HG02759 (cell line): ENCODE results near the gene ZKSCAN8.
"Not testable (repeated sequence)": the region's sequence is repeated elsewhere in the genome, so short reads cannot be mapped to it uniquely, and the experiment has no call there.

ENCODE experiments used
- ATAC-seq: cut with Tn5 transposase; IDR thresholded peaks from one replicate; pipeline ENCODE4 v1.9.1; 2021; ENCODE audit warnings: mild to moderate bottlenecking, moderate library complexity; ENCODE audit not compliant: unreplicated experiment

Gene ZKSCAN8

GRCh38 chr6:28141500-28142329 is at the start of gene ZKSCAN8:
TSS of gene ZKSCAN8 (plus strand) at chr6:28141883. CDS start at chr6:28148408, 6,525 bp downstream.
- peak; percentile 83 for ATAC-seq

DNA sequence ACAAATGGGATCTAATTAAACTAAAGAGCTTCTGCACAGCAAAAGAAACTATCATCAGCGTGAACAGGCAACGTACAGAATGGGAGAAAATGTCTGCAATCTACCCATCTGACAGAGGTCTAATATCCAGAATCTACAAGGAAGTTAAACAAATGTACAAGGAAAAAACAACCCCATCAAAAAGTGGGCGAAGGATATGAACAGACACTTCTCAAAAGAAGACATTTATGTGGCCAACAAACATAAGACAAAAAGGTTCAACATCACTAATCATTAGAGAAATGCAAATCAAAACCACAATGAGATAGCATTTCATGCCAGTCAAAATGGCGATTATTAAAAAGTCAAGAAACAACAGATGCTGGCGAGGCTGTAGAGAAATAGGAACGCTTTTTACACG is 39.5 kb upstream of the ZKSCAN8 start:
- ATAC-seq: not testable (repeated sequence)

DNA sequence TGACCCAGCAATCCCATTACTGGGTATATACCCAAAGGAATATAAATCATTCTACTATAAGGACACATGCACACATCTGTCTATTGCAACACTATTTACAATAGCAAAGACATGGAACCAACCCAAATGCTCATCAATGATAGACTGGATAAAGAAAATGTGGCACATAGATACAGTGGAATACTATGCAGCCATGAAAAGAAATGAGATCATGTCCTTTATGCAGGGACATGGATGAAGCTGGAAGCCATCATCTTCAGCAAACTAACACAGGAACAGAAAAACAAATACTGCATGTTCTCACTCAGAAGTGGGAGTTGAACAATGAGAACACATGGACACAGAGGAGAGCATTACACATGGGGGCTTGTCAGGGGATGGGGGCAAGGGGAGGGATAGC is 39.0 kb upstream of the ZKSCAN8 start:
- not testable (repeated sequence) for ATAC-seq

GRCh38 chr6:28104392-28105244 is 37.1 kb upstream of the ZKSCAN8 start:
- ATAC-seq: peak; percentile 99

- ATAC-seq: peak; percentile 22
These were observed 36.4 kb upstream of the ZKSCAN8 start for GRCh38 chr6:28105245-28105639.

DNA sequence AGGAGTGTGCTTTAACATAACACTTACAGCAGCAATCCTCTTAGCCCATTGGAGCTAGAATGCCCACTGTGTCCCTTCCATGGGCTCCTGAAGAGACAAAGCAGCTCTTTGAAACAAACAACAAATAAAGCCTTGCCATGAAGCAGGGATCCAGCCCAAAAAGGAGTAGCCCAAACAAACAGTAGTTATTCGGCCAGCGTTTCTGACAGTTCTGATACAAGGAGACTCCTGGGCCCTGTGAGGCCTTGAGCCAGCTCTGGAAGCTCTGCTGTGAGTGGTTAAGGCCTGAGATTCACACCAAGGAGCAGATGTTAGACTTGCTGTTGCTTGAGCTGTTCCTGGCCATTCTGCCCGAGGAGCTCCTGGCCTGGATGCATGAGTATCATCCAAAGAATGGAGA is 34.2 kb upstream of the ZKSCAN8 start:
- ATAC-seq: no peak

GRCh38 chr6:28111964-28112363 is 29.7 kb upstream of the ZKSCAN8 start:
- ATAC-seq: no peak

DNA sequence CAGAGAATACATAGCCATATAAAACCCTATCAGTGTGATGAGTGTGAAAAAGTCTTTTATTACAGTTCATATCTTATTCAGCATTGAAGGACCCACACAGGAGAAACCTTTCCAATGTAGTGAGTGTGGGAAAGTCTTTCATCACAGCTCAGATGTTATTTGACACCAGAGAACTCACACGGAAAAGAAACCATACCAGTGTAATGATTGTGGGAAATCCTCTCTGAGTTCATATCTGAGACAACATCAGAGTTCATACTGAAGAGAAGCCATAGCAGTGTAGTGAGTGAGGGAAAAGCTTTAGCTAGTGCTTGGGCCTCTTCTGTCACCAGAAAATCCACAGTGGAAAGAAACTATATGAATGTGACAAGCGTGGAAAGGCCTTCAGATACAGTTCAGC is 25.9 kb upstream of the ZKSCAN8 start:
- no peak for ATAC-seq

DNA sequence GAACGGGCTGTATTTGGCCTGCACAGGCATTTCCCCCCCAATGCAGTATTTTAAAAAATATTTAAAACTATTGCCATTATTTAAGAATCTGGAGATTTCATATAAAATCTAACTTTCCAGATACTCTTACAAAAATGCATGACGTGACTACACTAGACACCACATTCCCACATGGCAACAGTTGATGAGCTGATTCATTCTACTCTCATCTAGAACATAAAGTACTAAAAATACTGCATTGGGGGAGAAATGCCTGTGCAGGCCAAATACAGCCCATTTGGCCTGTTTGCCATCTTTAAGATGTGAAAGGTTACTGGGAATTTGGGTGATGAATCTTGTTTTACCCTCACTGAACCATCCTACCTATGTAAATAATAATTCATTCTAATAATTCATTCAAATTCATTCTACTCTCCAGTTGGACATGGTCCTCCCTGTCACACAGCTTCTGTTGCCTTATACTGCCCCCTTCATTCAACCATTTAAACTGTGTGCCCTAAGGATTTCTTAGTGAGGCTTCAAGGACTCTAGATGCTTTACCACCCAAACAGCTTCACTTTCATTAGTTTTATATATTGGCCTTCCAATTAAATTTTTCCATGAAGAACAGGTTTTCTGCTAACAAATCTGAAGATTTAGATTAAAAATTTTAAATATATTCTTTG is 24.2 kb upstream of the ZKSCAN8 start:
- ATAC-seq: no peak

- ATAC-seq: no peak
These were observed 23.5 kb upstream of the ZKSCAN8 start for GRCh38 chr6:28118217-28118616.

- ATAC-seq: no peak
These were observed 19.8 kb upstream of the ZKSCAN8 start for GRCh38 chr6:28121876-28122275.

- not testable (repeated sequence) for ATAC-seq
These were observed 19.4 kb upstream of the ZKSCAN8 start for GRCh38 chr6:28122283-28122682.

DNA sequence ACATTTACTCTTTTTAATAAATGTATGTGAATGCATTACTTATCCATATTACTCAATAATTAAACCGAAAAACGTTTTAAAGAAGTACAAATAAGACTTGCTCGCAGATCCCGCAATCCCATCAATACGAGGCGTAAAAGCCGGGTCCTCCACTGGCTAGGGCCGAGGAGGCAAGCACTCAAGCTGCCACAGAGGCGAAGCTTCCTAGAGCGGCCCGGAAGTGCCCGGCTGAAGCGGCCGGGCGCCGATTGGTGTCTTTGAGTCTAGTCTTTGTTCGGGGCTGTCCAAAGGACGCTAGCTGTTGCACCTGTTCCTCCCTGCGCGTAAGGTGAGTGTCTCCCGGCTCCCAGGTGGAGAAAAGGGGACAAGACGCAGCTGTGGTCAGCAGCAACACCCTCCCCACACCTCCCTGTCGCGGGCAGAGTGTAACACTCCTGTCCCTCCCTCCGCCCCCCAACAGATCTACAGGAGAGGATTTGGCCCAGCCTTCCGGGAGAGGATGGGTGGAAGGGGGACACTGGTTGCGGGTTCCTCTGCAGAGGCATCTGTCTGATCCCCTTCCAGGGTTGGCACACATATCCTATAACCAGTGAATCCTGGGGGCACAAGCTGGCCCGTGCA is 17.2 kb upstream of the ZKSCAN8 start, which contains the start of gene ZSCAN16:
TSS of gene ZSCAN16 (plus strand) at position 260 of the 621 bp plus-strand sequence. CDS start 835 bp downstream, outside the sequence.
- peak; percentile 99 for ATAC-seq

- no peak for ATAC-seq
These were observed 16.7 kb upstream of the ZKSCAN8 start for GRCh38 chr6:28124971-28125353.

DNA sequence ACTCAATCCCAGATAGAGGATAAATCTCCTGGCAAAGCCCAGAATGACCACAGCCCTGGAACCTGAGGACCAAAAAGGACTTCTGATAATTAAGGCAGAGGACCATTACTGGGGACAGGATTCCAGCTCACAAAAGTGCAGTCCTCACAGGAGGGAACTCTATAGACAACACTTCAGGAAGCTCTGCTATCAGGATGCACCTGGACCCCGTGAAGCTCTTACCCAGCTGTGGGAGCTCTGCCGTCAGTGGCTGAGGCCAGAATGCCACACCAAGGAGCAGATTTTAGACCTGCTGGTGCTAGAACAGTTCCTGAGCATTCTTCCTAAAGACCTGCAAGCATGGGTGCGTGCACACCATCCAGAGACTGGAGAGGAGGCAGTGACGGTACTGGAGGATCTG is 16.3 kb upstream of the ZKSCAN8 start:
- no peak for ATAC-seq

DNA sequence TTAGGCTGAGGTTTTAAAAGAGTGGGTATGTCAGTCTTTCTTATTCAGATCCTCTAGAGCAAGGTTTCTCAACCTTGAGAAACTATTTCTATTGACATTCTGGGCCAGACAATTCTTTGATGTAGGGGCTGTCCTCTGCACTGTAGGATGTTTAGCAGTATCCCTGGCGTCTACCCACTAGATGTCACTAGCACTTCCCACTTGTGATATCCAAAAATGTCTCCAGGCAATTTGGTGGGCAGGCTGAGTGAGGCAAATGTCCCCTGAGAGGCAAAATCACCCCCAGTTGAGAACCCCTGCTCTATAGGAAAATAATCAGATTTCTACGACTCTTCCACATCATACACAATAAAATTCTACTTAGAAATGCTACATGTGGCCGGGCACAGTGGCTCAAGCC is 7.7 kb upstream of the ZKSCAN8 start:
- no peak for ATAC-seq

- no peak for ATAC-seq
These were observed 7.0 kb upstream of the ZKSCAN8 start for GRCh38 chr6:28134716-28135115.

DNA sequence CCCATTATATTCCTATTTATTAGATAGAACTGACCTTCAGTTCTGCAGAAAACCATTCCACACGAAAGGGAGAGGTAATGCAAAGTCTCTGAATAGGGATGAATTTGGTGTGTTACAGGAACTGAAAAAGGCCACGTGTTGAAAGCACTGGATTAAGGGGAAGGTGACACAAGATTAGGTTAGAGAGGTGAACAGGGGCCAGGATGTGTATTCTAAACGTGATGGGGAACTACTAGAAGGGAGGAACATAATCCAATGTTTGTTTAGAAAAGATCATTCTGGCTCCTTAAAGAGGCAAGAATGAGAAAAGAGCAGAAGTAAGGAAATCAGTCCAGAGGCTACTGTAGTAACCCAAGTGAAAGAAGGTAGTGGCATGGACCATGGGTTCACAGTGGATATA is 6.3 kb upstream of the ZKSCAN8 start:
- no peak for ATAC-seq

GRCh38 chr6:28136585-28137504 is 4.8 kb upstream of the ZKSCAN8 start:
- peak; percentile 51 for ATAC-seq

GRCh38 chr6:28137505-28137981 is 4.1 kb upstream of the ZKSCAN8 start:
- ATAC-seq: peak; percentile 29
